Stimulated activated CD4-positive, alpha-beta T cell treated with anti-CD3 and anti-CD28 coated beads, Interleukin-15, amount 100 ng/mL, for 1 hour (primary cell): Measurements from ENCODE around the gene KIAA1217.

Experiments
- DNase-seq, 2 donors: peaks; one replicate each; pipeline ENCODE4 v3.0.0-alpha.2; 2020; ENCODE audit warnings: low read depth in 1 of 2, low spot score in 1 of 2

Gene KIAA1217, protein sequence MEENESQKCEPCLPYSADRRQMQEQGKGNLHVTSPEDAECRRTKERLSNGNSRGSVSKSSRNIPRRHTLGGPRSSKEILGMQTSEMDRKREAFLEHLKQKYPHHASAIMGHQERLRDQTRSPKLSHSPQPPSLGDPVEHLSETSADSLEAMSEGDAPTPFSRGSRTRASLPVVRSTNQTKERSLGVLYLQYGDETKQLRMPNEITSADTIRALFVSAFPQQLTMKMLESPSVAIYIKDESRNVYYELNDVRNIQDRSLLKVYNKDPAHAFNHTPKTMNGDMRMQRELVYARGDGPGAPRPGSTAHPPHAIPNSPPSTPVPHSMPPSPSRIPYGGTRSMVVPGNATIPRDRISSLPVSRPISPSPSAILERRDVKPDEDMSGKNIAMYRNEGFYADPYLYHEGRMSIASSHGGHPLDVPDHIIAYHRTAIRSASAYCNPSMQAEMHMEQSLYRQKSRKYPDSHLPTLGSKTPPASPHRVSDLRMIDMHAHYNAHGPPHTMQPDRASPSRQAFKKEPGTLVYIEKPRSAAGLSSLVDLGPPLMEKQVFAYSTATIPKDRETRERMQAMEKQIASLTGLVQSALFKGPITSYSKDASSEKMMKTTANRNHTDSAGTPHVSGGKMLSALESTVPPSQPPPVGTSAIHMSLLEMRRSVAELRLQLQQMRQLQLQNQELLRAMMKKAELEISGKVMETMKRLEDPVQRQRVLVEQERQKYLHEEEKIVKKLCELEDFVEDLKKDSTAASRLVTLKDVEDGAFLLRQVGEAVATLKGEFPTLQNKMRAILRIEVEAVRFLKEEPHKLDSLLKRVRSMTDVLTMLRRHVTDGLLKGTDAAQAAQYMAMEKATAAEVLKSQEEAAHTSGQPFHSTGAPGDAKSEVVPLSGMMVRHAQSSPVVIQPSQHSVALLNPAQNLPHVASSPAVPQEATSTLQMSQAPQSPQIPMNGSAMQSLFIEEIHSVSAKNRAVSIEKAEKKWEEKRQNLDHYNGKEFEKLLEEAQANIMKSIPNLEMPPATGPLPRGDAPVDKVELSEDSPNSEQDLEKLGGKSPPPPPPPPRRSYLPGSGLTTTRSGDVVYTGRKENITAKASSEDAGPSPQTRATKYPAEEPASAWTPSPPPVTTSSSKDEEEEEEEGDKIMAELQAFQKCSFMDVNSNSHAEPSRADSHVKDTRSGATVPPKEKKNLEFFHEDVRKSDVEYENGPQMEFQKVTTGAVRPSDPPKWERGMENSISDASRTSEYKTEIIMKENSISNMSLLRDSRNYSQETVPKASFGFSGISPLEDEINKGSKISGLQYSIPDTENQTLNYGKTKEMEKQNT (N-terminal part only)

DNA sequence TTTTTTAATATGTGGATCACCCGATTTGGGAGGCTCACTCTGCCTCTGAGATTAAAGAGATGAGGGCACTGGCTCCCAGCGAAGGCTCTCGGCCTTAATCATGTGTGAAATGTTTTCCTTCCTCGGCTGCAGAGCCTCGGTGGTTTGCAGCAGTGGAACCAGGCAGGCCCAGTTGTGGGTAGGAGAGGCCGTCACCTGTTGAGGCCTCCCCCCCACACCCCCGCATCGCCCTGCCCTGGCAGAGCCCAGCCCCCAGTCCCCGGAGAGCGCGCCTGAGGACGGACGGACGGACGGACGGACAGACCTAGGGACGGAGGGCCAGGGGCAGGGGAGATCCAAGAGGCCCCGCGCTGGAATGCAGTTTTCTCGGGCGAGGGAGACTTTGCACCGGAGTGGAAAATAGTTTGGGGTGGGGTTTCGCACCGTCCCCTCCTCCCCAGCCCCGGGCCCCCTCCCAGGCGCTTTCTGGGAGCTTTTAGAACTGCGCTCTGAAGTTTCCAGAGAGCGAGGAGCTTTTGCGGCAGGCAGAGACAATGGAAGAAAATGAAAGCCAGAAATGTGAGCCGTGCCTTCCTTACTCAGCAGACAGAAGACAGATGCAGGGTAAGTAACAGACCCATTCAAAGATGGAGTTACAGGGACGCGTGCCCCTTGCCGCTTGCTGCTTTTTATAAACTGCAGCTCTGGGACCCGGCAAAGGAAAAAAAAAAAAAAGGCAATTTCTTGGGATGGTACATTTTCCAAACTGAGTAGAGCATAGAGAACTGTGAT is at the start of gene KIAA1217:
Gene KIAA1217 (plus strand): TSS at position 478 of the 771 bp plus-strand sequence. CDS start 56 bp downstream, at position 534.
- DNase-seq: no peak

DNA sequence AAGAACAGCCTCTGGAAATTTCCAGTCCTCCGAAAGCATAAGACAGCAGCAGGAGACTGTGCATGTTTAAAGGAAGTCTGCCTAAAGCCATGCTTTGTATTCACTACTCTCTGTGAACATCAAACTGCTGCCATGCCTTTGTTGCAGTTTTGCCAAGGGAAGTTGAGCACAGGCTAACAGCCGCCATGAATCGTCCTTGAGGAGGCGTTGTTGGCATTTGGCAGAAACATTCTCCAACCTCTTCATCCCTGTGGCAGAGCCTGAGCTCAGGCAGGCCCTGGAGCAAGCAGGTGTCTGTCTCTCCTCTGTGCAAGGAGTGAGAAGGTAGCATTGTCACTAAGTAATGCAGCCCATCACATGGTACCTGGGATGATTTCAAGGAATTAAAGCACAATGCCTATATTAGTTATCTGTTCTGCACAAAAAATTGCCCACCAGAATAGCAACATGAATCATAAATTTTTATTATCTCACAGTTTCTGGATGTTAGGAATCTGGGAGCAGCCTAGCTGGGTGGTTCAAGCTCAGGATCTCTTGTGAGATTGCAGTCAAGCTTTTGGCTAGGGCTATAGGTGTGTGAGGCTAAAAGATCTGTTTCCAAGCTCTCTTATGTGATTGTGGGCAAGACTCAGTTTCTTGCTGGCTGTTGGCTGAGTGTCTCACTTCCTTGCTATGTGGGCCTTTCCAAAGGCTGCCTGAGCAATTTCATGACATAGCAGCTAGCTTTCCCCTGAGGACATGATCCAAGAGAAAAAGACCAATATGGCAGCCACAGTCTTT is 46.5 kb upstream of the KIAA1217 start:
- no peak for DNase-seq

DNA sequence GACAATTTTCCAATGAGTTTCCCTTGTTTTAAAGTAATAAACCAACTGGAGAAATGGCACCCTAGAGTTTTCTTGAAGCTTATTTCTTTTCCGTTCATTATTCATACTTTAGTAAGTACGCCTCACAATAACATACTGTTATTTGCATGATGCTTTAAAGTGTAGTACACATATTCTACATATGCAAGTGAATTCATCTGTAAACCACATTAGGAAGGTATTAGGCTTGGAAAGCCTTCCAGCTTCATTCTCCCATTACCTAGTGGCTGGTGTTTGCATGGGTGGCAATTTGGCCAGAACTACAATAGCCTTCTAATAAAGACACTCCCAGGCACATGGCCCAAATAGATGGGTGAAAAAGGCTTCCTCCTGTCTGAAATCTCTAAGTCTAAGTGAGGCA is 45.5 kb upstream of the KIAA1217 start:
- no peak for DNase-seq

DNA sequence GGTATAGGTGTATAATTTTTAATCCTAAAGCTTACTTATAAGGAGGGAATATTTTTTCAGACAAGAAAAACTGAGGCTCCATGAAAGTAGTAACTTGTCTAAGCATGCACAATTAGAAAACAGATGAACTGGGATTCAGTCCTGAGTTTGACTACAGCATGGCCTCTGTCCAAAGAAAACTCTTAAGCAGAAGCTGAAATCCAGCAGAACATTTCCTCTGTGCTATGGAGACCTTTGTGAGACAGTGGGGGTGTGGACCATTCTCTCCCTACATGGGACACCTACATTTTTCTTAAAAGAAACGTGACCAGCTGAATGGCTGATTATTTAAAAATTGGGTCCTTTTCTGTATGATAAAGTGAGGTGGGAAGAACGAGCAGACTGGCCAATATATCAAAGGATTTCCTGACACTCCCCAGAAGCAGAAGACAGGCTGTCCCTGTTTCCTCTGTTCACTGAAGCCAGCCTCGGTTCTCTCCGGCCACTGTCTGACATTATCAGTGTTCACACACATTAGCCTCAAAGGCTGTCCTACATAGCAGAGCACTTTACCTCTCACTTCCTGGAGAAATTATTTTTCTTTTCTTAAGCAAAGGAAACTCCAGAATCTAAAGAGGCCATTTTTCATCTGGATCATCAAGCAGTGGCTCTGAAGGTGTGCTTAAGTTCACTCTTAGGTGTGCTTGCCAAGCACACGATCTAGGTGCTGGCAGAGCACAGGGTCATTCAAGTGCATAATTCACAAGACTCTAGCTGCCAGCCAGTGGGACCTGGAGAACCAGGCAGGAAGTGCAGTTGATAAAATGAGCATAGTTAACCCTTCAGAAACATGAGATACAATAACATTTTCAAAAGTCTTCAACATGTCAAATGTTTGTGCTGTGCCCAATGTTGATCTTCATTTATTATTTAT is 40.4 kb upstream of the KIAA1217 start:
- DNase-seq: no peak

DNA sequence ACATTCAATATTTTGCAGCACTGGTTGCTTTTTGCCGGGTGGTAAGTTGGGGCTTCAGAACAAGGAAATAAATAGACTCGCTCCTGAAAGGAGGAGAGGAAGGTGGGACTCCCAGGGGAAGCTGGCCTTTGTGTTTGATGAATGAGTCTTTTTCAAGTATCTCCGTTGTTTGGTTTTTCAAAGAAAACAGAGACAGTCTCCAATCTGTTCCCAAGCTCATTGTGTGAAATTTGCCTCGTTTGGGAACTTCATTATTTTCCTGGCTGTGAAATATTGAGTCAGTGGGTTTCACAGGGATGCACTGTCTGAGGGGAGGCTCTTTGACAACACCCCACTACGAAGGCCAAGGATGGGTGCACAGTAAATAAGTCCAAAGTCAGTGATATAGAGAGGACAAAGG is 38.7 kb upstream of the KIAA1217 start:
- DNase-seq: no peak

DNA sequence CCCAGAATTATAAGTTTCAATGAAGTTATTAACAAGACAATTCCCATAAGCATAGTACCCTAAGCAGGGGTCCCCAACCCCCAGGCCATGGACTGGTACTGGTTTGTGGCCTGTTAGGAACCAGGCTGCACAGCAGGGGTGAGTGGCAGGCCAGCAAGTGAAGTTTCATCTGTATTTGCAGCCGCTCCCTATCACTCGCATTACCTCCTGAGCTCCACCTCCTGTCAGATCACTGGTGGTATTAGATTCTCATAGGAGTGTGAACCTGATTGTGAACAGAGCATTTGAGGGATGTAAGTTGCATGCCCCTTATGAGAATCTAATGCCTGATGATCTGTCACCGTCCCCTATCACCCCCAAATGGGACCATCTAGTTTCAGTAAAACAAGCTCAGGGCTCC is 36.0 kb upstream of the KIAA1217 start:
- no peak for DNase-seq

DNA sequence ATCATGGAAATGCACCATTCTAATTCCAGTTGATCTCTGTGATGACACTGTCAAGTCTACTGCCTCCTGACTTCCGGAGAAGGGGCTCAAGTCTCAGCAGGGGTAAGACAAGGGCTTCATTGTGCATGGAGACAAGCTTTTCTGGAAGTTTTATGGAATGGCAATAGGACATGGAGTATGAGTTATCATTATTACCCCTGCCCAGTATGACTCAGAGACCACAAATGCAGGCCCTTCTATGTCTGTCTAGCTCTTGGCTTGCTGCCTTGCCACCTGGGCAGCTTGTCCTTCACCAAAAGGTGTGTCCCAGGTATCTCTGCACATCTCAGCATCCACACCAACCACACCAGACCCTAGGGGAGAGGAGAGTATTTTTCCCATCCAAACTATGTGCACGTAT is 34.9 kb upstream of the KIAA1217 start:
- DNase-seq: no peak

DNA sequence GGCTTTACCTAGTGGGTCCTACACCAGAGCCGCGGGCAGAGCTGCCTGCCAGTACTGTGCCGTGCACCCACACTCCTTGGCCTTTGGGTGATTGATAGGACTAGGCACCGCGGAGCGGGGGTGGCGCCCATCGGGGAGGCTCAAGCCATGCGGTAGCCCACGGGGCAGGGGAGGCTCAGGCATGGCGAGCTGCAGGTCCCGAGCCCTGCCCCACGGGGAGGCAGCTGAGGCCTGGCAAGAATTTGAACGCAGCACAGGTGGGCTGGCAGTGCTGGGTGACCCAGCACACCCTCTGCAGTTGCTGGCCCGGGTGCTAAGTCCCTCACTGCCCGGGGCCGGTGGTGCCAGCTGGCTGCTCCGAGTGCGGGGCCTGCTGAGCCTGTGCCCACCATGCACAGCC is 32.3 kb upstream of the KIAA1217 start:
- DNase-seq: no peak

DNA sequence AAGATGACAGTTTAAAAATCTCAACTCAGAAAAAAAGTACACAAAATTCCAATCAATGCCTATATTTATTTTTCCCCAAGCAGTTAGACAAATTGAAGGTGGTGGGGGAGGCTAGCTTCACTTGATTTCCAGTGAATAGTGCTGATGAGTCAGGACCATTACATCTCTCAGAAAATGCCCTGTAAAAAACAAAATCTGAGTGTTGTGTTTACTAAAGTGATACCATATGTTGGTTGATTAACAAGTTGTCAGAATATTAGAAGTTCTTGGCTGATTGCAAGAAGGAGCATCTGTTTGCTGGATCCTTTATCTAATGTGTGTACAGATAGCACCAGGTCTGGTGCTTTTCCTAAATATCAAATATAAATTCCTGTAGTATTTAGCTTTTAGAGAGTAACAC is 31.3 kb upstream of the KIAA1217 start:
- no peak for DNase-seq

DNA sequence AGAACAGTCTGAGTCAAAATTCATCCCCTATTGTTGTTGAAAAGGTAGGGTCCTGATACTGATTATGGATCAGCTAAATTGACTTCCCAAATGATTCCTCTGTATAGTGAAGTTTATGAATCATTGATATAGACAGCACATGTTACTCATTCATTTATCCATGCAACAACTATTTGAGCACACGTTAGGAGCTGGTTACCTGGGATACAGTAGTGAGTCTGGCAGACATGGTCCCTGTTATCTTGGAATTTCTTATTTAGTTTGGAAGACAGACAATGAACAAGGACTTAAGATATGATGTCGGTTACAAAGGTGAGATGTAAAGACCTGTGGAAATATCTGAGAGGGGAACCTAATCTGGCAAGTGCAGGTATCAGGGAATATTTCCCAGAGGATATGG is 28.0 kb upstream of the KIAA1217 start:
- DNase-seq: no peak

DNA sequence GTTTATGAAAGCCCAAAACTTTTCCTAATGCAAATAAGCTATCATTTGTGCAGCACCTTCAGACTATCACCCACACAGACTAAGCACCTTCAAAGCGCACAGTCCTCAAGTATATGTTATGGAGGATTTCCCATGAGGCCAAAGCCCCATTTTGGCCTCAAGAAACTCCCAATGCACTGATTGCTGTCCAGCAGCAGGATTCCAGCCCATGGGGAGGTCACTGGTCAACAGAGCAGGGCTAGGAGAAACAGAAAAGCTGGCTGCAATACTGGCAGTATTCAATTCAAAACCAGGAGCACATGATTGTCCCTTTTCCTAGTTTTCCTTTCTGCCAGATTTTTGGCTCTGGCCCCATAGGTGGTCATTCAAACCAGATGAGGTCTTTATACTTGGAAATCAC is 24.5 kb upstream of the KIAA1217 start:
- DNase-seq: no peak

DNA sequence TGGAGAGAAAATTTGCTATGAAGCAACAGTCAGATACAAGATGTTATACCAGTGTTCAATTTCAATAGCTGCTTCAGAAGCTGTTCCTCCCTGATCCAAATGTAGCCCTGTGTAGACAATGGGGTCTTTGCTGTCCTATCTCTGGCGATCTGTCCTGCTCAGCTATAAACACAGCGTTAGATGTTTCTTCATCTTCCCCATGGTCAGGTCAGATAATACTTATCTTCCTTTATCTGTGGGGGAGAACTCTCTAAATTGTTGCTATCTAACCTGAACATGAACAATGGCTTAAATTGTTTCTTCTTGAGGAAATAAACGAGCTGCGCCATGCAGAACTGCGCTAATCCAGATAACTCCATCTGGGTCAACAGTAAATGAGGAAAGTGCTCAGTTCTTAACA is 15.6 kb upstream of the KIAA1217 start:
- DNase-seq: no peak

DNA sequence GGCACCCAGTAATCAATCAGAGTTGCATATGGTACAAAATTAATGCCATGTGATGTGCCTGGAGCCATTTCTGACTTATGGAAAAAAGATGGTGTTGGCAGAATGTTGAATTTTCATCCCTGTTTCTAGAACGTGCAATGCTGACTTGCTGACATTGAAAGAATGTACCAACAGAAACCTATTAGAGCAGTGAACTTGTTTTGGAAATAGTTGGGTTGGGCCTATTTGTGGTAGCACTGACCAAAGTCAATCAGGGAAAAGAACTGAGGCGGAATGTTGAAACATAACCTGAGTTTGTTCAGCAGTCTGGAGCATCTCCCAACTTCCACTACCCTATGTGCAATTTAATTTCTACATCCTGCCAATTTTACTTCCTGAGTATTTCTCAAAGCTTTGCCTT is 11.7 kb upstream of the KIAA1217 start:
- DNase-seq: no peak

DNA sequence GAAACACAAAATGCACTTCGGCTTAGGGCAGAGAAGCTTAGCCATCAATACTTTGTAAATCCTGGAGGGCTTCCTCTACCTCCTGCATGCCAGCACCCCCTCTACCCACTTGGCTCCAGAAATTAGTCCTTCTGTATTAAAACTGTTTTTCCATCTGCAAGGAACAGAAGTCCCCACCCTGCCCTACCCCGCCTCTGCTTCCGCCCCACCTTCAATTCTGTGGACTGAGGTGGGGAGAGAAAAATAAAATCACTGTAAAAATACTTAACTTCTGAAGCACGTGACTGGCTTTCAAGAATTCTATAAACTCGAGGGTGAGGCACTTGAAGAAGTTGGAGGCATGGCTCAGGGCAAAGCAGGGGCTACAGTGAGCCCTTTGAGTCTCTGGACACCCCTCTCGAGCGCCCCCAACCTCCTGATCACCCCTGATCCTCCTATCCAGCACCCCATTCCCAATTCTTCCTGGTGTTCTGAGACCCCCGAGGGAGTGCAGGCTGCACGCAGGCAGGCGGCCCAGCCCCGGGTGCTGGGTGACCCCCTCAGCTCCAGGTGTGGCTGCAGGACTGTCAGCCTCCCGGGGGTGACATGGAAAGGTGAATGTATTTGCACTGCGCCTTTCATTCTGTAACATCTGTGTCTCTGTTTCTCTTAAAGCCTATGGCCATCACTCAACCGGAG is 7.3 kb upstream of the KIAA1217 start:
- no peak for DNase-seq

DNA sequence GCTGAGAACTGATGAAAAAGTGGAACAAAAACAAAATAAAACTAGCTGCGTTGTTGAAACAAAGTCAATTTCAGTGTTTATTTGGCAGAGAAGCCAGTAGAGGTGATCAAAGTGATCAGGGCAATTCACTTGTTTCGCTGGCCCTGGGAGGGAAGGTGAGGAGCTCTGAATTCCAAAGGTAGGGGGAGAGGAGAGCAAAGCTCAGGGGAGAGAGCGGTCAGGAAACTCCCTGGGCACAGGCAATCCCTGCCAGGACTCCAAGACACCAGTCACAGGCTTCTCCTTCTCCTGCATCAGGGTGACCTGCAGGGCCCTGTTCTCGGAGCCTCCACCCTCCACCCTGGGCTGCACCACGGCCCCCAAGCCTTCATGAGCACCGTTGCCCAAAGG is 6.8 kb upstream of the KIAA1217 start:
- DNase-seq: no peak

DNA sequence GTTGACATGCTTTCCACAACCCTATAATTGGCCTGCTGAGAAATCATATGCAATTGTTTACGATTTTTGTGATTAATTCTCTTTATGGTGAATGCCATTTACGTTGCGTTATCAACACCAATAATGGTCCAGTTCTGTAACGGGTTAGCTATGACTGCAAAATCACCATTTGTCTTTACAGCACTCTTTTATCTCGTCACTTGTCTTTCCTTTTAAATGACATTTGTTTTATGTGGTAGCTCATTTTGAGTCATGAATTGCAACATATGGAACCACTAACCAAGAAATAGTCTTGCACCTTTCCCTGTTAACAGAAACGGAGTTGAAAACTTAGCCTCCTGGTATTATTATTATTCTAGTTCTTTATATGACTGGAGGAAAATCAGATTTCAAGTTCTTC is 3.1 kb upstream of the KIAA1217 start:
- DNase-seq: no peak

DNA sequence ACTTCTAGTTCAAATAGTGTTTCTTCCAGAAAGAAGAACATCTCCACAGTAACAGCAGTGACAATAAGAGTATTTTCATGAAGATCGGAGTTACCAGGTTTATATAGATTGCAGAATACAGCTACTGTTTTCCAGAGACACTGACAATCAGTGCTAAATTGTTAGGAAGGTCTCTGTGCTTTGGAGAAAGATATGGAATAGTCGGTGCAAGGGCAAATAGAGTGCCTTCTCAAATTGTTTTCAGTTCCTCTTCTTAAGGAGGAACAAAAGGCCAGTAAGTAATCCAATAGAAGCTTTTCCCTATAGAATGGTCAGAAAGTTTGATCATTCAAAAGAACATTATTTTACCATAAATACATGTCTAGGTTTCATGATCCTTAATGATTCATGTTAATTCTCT is 2.6 kb upstream of the KIAA1217 start:
- no peak for DNase-seq

DNA sequence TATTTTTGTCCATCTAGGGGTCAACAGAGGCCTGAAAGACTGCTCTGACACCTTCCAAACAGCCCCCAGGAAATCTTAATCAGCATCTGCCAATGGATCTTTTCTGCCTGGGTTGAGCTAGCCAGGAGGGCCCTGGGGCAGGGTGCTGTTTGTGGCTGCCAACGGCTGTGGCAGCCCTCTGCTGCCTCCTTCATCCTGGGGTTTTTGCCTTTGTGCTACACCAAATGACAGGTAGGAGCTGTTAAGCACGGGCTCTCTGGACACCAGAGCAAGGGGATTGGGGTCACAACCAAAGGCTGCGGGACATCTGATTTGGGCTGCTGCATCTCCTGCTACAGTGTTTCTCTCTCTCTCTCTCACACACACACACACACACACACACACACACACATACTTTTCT is 2.0 kb upstream of the KIAA1217 start:
- DNase-seq: no peak
